H1 (cell line): ENCODE results near the gene ADNP. TPM values are rescaled to one million over a fixed set of nuclear protein-coding genes. Genes with fewer than 3 reads are reported as not detected.

Experiments used
- CTCF ChIA-PET: fragments of 300-600 bp; sonication (Branson Sonifier 250); formaldehyde crosslinking; loops from one replicate; lab custom pipeline; 2021; ENCODE audit not compliant: partially characterized antibody; lab: Charles Lee
- POLR2A ChIA-PET: fragments of 300-600 bp; sonication (Branson Sonifier 250); formaldehyde crosslinking; loops from one replicate; lab custom pipeline; 2021; ENCODE audit warnings: inconsistent platforms; ENCODE audit not compliant: partially characterized antibody; lab: Charles Lee
- DNase-seq, 2 experiments: peaks; one replicate each; pipeline versions ENCODE4 v3.0.0 to v3.0.0-alpha.2; 2010 to 2022; ENCODE audit warnings: low spot score in 2 of 2, low read depth in 1 of 2, mixed read lengths in 1 of 2
- FAIRE-seq: peaks from 2 replicates; lab custom pipeline; 2011; peaks lifted over from hg19 to GRCh38; lab: Jason Lieb, UNC
- H2AFZ ChIP-seq: 2 replicates; pipeline ENCODE4 v1.8.1; 2012; ENCODE audit warnings: low read length, inconsistent platforms
- H2AK5ac ChIP-seq: 2 replicates; pipeline ENCODE4 v1.6.1; 2013; ENCODE audit warnings: low read depth, low read length
- H2BK120ac ChIP-seq: replicated peaks from 2 replicates; pipeline ENCODE3; 2013; ENCODE audit warnings: low read depth, low read length, inconsistent platforms
- H2BK12ac ChIP-seq: 2 replicates; pipeline ENCODE4 v1.6.1; 2013; ENCODE audit warnings: low read depth, low read length
- H2BK15ac ChIP-seq: 2 replicates; pipeline ENCODE4 v1.6.1; 2013; ENCODE audit warnings: low read length
- H2BK20ac ChIP-seq: 2 replicates; pipeline ENCODE4 v1.6.1; 2013; ENCODE audit warnings: low read length
- H2BK5ac ChIP-seq: 2 replicates; pipeline ENCODE4 v1.6.1; 2013; ENCODE audit warnings: low read depth, low read length
- H3K14ac ChIP-seq: 2 replicates; pipeline ENCODE4 v1.6.1; 2013; ENCODE audit warnings: inconsistent platforms; ENCODE audit not compliant: insufficient read length
- H3K18ac ChIP-seq: 2 replicates; pipeline ENCODE4 v1.6.1; 2013; ENCODE audit warnings: low read length; ENCODE audit errors: extremely low read depth
- H3K23ac ChIP-seq: 2 replicates; pipeline ENCODE4 v1.6.1; 2013; ENCODE audit warnings: inconsistent platforms; ENCODE audit not compliant: insufficient read length
- H3K23me2 ChIP-seq: 2 replicates; pipeline ENCODE4 v1.6.1; 2013; ENCODE audit warnings: low read depth, low read length
- H3K27ac ChIP-seq: 2 replicates; pipeline ENCODE4 v1.6.1; 2011; ENCODE audit warnings: low read depth, low read length, inconsistent platforms
- H3K27me3 ChIP-seq, 4 experiments: replicated peaks in 1 of 4; 1 replicate in 1 of 4; 2 replicates in 3 of 4; pipeline versions ENCODE4 v1.6.1 to v1.8.1; 2011 to 2013; ENCODE audit warnings: low read length in 3 of 4, mild to moderate bottlenecking in 3 of 4, inconsistent platforms in 2 of 4, mixed read lengths in 2 of 4, moderate library complexity in 1 of 4; ENCODE audit not compliant: control insufficient read depth in 3 of 4, insufficient read depth in 3 of 4; ENCODE audit errors: extremely low read depth in 1 of 4
- H3K36me3 ChIP-seq, 4 experiments: 2 replicates each; pipeline versions ENCODE4 v1.6.1 to v1.8.1; 2011 to 2013; ENCODE audit warnings: mild to moderate bottlenecking in 4 of 4, low read length in 3 of 4, moderate library complexity in 2 of 4, control low read depth in 1 of 4, inconsistent platforms in 1 of 4; ENCODE audit not compliant: insufficient read depth in 4 of 4, control insufficient read depth in 2 of 4
- H3K4ac ChIP-seq: replicated peaks from 2 replicates; pipeline ENCODE3; 2013; ENCODE audit warnings: low read length, low read depth, mixed read lengths, inconsistent platforms; ENCODE audit not compliant: insufficient read length
- H3K4me1 ChIP-seq, 4 experiments: replicated peaks in 1 of 4; 1 replicate in 1 of 4; 2 replicates in 3 of 4; pipeline versions ENCODE4 v1.6.1 to v1.8.1; 2011 to 2013; ENCODE audit warnings: low read length in 3 of 4, inconsistent platforms in 2 of 4, mixed read lengths in 1 of 4; ENCODE audit not compliant: insufficient read depth in 4 of 4, control insufficient read depth in 3 of 4
- H3K4me2 ChIP-seq, 2 experiments: 2 replicates each; pipeline versions ENCODE4 v1.6.1 to v1.8.1; 2011 to 2013; ENCODE audit warnings: low read depth in 2 of 2, low read length in 2 of 2, control low read depth in 1 of 2, inconsistent platforms in 1 of 2, mild to moderate bottlenecking in 1 of 2; ENCODE audit not compliant: insufficient read depth in 1 of 2
- H3K4me3 ChIP-seq, 4 experiments: fragments of 200-600, 300-600 bp in 1 of 4; sonication (generic), shearing (Covaris generic), sonication (Bioruptor Twin) in 1 of 4; 2 replicates each; pipeline versions ENCODE4 v1.5.1 to v1.8.1; 2011 to 2016; ENCODE audit warnings: low read length in 4 of 4, low read depth in 3 of 4, control low read depth in 2 of 4, inconsistent platforms in 2 of 4, mild to moderate bottlenecking in 2 of 4, mixed read lengths in 1 of 4, moderate library complexity in 1 of 4; ENCODE audit not compliant: insufficient read depth in 2 of 4; ENCODE audit errors: extremely low read depth in 1 of 4
- H3K56ac ChIP-seq: replicated peaks from 2 replicates; pipeline ENCODE3; 2013; ENCODE audit warnings: low read depth, mild to moderate bottlenecking, mixed read lengths, low read length, inconsistent platforms; ENCODE audit not compliant: insufficient read length
- H3K79me1 ChIP-seq: 2 replicates; pipeline ENCODE4 v1.6.1; 2013; ENCODE audit warnings: low read depth, low read length, control low read depth
- H3K79me2 ChIP-seq, 2 experiments: 2 replicates each; pipeline versions ENCODE4 v1.6.1 to v1.8.1; 2012 to 2013; ENCODE audit warnings: low read length in 2 of 2, mild to moderate bottlenecking in 2 of 2, inconsistent platforms in 1 of 2; ENCODE audit not compliant: insufficient read depth in 2 of 2, control insufficient read depth in 1 of 2
- H3K9ac ChIP-seq, 4 experiments: replicated peaks in 1 of 4; 1 replicate in 1 of 4; 2 replicates in 3 of 4; pipeline versions ENCODE4 v1.6.1 to v1.8.1; 2011 to 2013; ENCODE audit warnings: low read depth in 3 of 4, low read length in 3 of 4, control low read depth in 2 of 4, mild to moderate bottlenecking in 2 of 4, moderate library complexity in 2 of 4, inconsistent platforms in 1 of 4; ENCODE audit errors: extremely low read depth in 1 of 4
- H3K9me3 ChIP-seq, 2 experiments: 2 replicates each; pipeline versions ENCODE4 v1.6.1 to v1.8.1; 2012 to 2013; ENCODE audit warnings: mild to moderate bottlenecking in 2 of 2, moderate library complexity in 2 of 2, control low read depth in 1 of 2, inconsistent platforms in 1 of 2, low read depth in 1 of 2, low read length in 1 of 2, mixed read lengths in 1 of 2; ENCODE audit not compliant: insufficient read depth in 2 of 2
- H4K20me1 ChIP-seq, 2 experiments: replicated peaks in 1 of 2; 2 replicates each; pipeline versions ENCODE3 to v1.8.1; 2011 to 2013; ENCODE audit warnings: inconsistent platforms in 2 of 2, low read length in 2 of 2, mild to moderate bottlenecking in 1 of 2; ENCODE audit not compliant: insufficient read depth in 2 of 2, control insufficient read depth in 1 of 2
- H4K5ac ChIP-seq: 2 replicates; pipeline ENCODE4 v1.6.1; 2013; ENCODE audit warnings: low read length, low read depth, mixed read lengths, inconsistent platforms; ENCODE audit not compliant: insufficient read length
- H4K8ac ChIP-seq: 2 replicates; pipeline ENCODE4 v1.8.0; 2013; ENCODE audit warnings: mild to moderate bottlenecking, moderate library complexity, low read length, inconsistent platforms; ENCODE audit not compliant: insufficient read depth; ENCODE audit errors: extremely low read depth
- H4K91ac ChIP-seq: replicated peaks from 2 replicates; pipeline ENCODE3; 2013; ENCODE audit warnings: low read length, mixed read lengths, inconsistent platforms; ENCODE audit not compliant: insufficient read length
- CHD1 ChIP-seq: IDR thresholded peaks from 2 replicates; pipeline ENCODE4 v1.6.1; 2012; ENCODE audit warnings: low read depth, low read length, improper control_type of control experiment
- KDM5A ChIP-seq: fragments of 200-600 bp; IDR thresholded peaks from 2 replicates; pipeline ENCODE4 v1.7.1; 2012; ENCODE audit warnings: mild to moderate bottlenecking, low read length, inconsistent platforms, mixed read lengths
- PHF8 ChIP-seq: fragments of 200-600 bp; sonication (generic); conservative IDR thresholded peaks from 2 replicates; pipeline ENCODE4 v1.7.1; 2012; ENCODE audit warnings: low read depth, mild to moderate bottlenecking, inconsistent platforms, low read length, moderate library complexity
- POLR2A ChIP-seq, 2 experiments: IDR thresholded peaks; 1 replicate in 1 of 2; 2 replicates in 1 of 2; pipeline ENCODE4 v1.6.1; 2011; ENCODE audit warnings: low read depth in 2 of 2, low read length in 2 of 2, mild to moderate bottlenecking in 2 of 2; ENCODE audit errors: control extremely low read depth in 1 of 2
- POU5F1 ChIP-seq: IDR thresholded peaks from 2 replicates; pipeline ENCODE4 v1.6.1; 2011; ENCODE audit warnings: low read depth, mild to moderate bottlenecking, low read length, moderate library complexity
- WGBS, 2 experiments: shearing (Covaris generic) in 1 of 2; methylation state at CpG; one replicate each; pipeline versions ENCODE4 v1.1.6 to v1.1.7; 2013 to 2015; ENCODE audit warnings: low lambda C conversion rate in 2 of 2, mixed read lengths in 2 of 2, inconsistent platforms in 1 of 2, low coverage in 1 of 2, missing lambda C conversion rate in 1 of 2; ENCODE audit not compliant: insufficient replicate concordance in 2 of 2, insufficient coverage in 1 of 2, insufficient read length in 1 of 2; ENCODE audit errors: extremely low coverage in 1 of 2, missing lambda C conversion rate in 1 of 2; 5-methylcytosine and 5-hydroxymethylcytosine counted together
- polyA plus RNA-seq, 7 experiments: library from polyadenylated mRNA; depleted of rRNA in 3 of 7; stranded (reverse) in 5 of 7; unstranded in 2 of 7; fragments of >200 nt in 5 of 7; fragments of 200-250 nt in 2 of 7; gene quantifications; 1 replicate in 5 of 7; 2 replicates in 1 of 7; 4 replicates in 1 of 7; pipeline versions ENCODE4 v1.2.1 to v1.2.3, GENCODE V29; 2011 to 2013; ENCODE audit warnings: missing spikeins in 2 of 7, mixed read lengths in 2 of 7
- total RNA-seq: library from RNA; stranded (reverse); fragmentation: NEBNext Ultra II Directional; extraction: Animal tissue kit (Norgen Biotek cat#: 25700); gene quantifications from 2 replicates; pipeline ENCODE4 v1.2.1, GENCODE V29; 2021

Gene ADNP
- total and polyA plus RNA-seq, 2 of the 8 experiments (the other 6 are each of a cell fraction or from before 2014, with no cell fraction given) = 31.6 to 123 TPM

DNA sequence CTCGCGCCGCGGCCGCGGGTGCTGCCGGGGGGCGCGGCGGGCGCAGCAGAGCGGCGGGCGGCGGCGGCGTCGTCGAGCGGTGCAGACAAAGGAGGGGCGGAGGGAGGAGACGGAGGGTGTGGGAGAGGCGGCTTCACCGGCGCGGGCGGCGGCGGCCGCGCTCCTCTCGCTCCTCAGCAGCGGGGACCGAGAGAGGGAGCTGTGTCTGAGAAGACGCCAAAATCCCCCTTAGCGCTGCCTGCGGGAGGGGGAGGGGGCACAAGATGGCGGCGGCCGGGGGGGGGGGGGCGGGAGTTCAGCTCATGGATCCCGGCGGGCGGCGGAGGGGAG lies 296 bp downstream of the ADNP start:
- peak overlapping the region; percentile 30 for H4K5ac ChIP-seq
- peak overlapping the region; percentile 43 to 87 (median 52); a peak in 7 of 8 replicates for H3K4me3 ChIP-seq
- H3K14ac ChIP-seq = no peak overlapping the region
- H3K9me3 ChIP-seq = no peaks in the 10 kb centered on the region
- H3K27ac ChIP-seq = peak overlapping the region; percentile 93
- peaks cover 4% of the 10 kb centered on the region; the same call in 1 of the 2 replicates for H3K23me2 ChIP-seq
- 0% methylated on average over 6 of the region's 45 CpGs; no CpG with 5 or more reads in 1 of the 2 experiments for WGBS, 2 experiments
- H2BK15ac ChIP-seq = no peak overlapping the region
- FAIRE-seq (no peak), DNase-seq (no peak)
- no peak overlapping the region for H2BK20ac ChIP-seq
- CTCF ChIA-PET = interaction anchor here (0.8 to 1.4 kb wide), 6 partner anchors 11 to 137 kb away, joined by 3 to 9 read pairs (median 6); partner anchors contain the start of gene BCAS4
- TF ChIP-seq CHD1 (0 out of 2 replicates have a peak, but pooled peaks have one; percentile 26), KDM5A (no peak), POU5F1 (no peak), PHF8 (peak; percentile 33; the same call in 1 of the 2 replicates), POLR2A (IDR thresholded peaks at IDR 0.05; ENCODE audit: control extremely low read depth in 1 of 2, low read depth in 2 of 2, low read length in 2 of 2) (peak in 1 of 2 experiments; percentile 3; a peak in 1 of 3 replicates)
- H4K8ac ChIP-seq = peak overlapping the region; percentile 99; the same call in 1 of the 2 replicates
- H3K23ac ChIP-seq = no peak overlapping the region
- peak overlapping the region; percentile 76; the same call in 1 of the 2 replicates for H3K18ac ChIP-seq
- POLR2A ChIA-PET = interaction anchor here (0.6 to 13.9 kb wide), 25 partner anchors 10 to 273 kb away, joined by 3 to 206 read pairs (median 5); partner anchors contain the start of genes BCAS4, DPM1 and MOCS3
- H3K79me1 ChIP-seq = no peaks in the 10 kb centered on the region
- H2AFZ ChIP-seq = no peak overlapping the region
- H4K91ac ChIP-seq = no peak overlapping the region
- H3K4me2 ChIP-seq = peak overlapping the region; percentile 41 to 43; a peak in 2 of 4 replicates
- H3K9ac ChIP-seq = peak overlapping the region; percentile 91 to 100 (median 96)
- no peak overlapping the region for H3K4ac ChIP-seq
- H3K79me2 ChIP-seq = peaks cover 29 to 45% of the 10 kb centered on the region in 2 experiments
- peaks cover 15 to 54% (median 25%) of the 10 kb centered on the region in 4 experiments; a peak in 7 of 8 replicates for H3K36me3 ChIP-seq
- peaks cover 4 to 19% (median 9%) of the 10 kb centered on the region in 4 experiments; a peak in 6 of 7 replicates for H3K4me1 ChIP-seq
- no peak overlapping the region for H2AK5ac ChIP-seq
- H2BK12ac ChIP-seq = no peak overlapping the region
- peak overlapping the region; percentile 81 for H3K56ac ChIP-seq
- H2BK120ac ChIP-seq = no peak overlapping the region
- peaks cover 11 to 26% of the 10 kb centered on the region in 2 experiments for H4K20me1 ChIP-seq
- H3K27me3 ChIP-seq = no peaks in the 10 kb centered on the region
- H2BK5ac ChIP-seq = peak overlapping the region; percentile 85; the same call in 1 of the 2 replicates
